Glutamatergic neuron (in vitro differentiated cells): ENCODE data around the gene TOP1. TPM values are rescaled to one million over a fixed set of nuclear protein-coding genes. Genes with fewer than 3 reads are reported as not detected.

ENCODE experiments used
- DNase-seq: peaks from one replicate; pipeline ENCODE4 v3.0.0; 2022
- H3K27ac Mint-ChIP-seq: one replicate; pipeline ENCODE4 v1.8.0; 2020; ENCODE audit warnings: mild to moderate bottlenecking, mixed read lengths, inconsistent platforms; ENCODE audit not compliant: unreplicated experiment
- H3K27me3 Mint-ChIP-seq: one replicate; pipeline ENCODE4 v1.8.0; 2020; ENCODE audit warnings: mild to moderate bottlenecking, moderate library complexity, mixed read lengths, inconsistent platforms; ENCODE audit not compliant: unreplicated experiment
- H3K36me3 Mint-ChIP-seq: one replicate; pipeline ENCODE4 v1.8.0; 2020; ENCODE audit warnings: mild to moderate bottlenecking, mixed read lengths, inconsistent platforms; ENCODE audit not compliant: unreplicated experiment
- H3K4me1 Mint-ChIP-seq: one replicate; pipeline ENCODE4 v1.8.0; 2020; ENCODE audit warnings: mild to moderate bottlenecking, low read depth, mixed read lengths, inconsistent platforms; ENCODE audit not compliant: unreplicated experiment
- H3K4me3 Mint-ChIP-seq: one replicate; pipeline ENCODE4 v1.8.0; 2020; ENCODE audit warnings: mild to moderate bottlenecking, mixed read lengths, inconsistent platforms; ENCODE audit not compliant: unreplicated experiment
- H3K9me3 Mint-ChIP-seq: one replicate; pipeline ENCODE4 v1.8.0; 2020; ENCODE audit warnings: mild to moderate bottlenecking, moderate library complexity, mixed read lengths, inconsistent platforms; ENCODE audit not compliant: unreplicated experiment
- total RNA-seq: library from RNA; stranded (reverse); fragmentation: NEBNext Ultra II Directional; extraction: Animal tissue kit (Norgen Biotek cat#: 25700); gene quantifications from one replicate; pipeline ENCODE4 v1.2.1, GENCODE V29; 2021; ENCODE audit not compliant: unreplicated experiment
- TF ChIP-seq, protein P1 (sequence below): fragments of 200-600 bp; sonication (generic); IDR thresholded peaks from one replicate; pipeline ENCODE4 v1.5.0; 2021; ENCODE audit not compliant: partially characterized antibody, unreplicated experiment

Gene TOP1
- total RNA-seq, 1 donor from 2014 or later, result 68.7 TPM

GRCh38 chr20:41133709-41134361 is 105.2 kb downstream of the TOP1 start:
- Mint-ChIP-seq H3K9me3 (peaks cover 11% of the 10 kb centered on the region), H3K36me3 (no peaks in the 10 kb centered on the region), H3K27ac (no peak overlapping the region), H3K4me1 (peaks cover 18% of the 10 kb centered on the region), H3K27me3 (peaks cover 17% of the 10 kb centered on the region), H3K4me3 (no peak overlapping the region)
- DNase-seq, result no peak
- TF ChIP-seq, protein P1, sequence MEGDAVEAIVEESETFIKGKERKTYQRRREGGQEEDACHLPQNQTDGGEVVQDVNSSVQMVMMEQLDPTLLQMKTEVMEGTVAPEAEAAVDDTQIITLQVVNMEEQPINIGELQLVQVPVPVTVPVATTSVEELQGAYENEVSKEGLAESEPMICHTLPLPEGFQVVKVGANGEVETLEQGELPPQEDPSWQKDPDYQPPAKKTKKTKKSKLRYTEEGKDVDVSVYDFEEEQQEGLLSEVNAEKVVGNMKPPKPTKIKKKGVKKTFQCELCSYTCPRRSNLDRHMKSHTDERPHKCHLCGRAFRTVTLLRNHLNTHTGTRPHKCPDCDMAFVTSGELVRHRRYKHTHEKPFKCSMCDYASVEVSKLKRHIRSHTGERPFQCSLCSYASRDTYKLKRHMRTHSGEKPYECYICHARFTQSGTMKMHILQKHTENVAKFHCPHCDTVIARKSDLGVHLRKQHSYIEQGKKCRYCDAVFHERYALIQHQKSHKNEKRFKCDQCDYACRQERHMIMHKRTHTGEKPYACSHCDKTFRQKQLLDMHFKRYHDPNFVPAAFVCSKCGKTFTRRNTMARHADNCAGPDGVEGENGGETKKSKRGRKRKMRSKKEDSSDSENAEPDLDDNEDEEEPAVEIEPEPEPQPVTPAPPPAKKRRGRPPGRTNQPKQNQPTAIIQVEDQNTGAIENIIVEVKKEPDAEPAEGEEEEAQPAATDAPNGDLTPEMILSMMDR, result no peak

DNA sequence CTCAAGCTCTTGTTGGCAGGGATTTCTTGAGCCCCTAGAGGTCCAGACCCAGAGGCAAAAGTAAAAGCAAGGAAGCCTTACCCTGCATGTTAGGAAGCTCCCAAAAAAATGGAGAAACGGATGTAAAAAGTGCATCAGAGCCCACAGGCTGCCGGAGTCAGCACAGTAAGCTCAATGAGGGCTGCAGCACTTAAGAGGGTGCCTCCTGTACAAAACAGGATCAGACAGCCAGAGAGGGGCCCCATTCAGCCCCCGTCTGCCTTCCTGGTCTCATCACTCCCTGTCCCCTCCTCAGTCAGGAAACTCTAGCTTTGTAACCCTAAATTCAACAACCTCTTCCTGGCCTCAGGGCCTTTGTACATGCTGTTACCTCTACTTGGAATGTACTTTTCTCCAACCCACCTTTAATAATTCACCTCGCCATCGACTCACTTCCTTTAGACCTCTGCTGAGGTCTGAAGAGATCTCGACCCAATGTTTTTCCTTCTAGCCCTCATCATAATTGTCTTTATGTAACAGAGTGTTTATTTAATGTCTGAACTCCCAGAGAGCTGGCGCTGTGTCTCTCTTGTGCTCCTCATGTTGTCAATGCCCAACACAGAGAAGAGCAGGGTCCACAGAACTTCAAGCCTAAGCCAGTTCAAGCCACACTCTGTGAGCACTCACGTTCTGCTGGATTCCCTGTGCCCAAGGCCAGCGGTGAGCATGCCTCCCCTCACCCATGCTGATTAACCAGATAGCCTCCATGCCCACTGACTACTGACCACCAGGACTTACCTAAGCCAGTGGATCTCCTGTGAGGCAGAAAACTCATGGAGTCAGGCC is 106.0 kb downstream of the TOP1 start:
- peaks cover 24% of the 10 kb centered on the region for H3K4me1 Mint-ChIP-seq

GRCh38 chr20:41135187-41135887 is 106.7 kb downstream of the TOP1 start:
- Mint-ChIP-seq H3K36me3 (no peaks in the 10 kb centered on the region), H3K27ac (peak overlapping the region; percentile 91), H3K9me3 (peaks cover 16% of the 10 kb centered on the region), H3K4me1 (peaks cover 31% of the 10 kb centered on the region), H3K4me3 (peak overlapping the region; percentile 84), H3K27me3 (peaks cover 17% of the 10 kb centered on the region)
- TF ChIP-seq, protein P1, result peak; percentile 85
- DNase-seq, result peak; percentile 59

More for the DNA sequence above, 106.0 kb downstream of the TOP1 start:
- Mint-ChIP-seq H3K36me3 (no peaks in the 10 kb centered on the region), H3K27me3 (peaks cover 17% of the 10 kb centered on the region), H3K4me3 (no peak overlapping the region), H3K9me3 (peaks cover 15% of the 10 kb centered on the region), H3K27ac (no peak overlapping the region)
- TF ChIP-seq, protein P1, result no peak
- DNase-seq, result no peak

GRCh38 chr20:41135888-41136679 is 107.5 kb downstream of the TOP1 start:
- peaks cover 17% of the 10 kb centered on the region for H3K27me3 Mint-ChIP-seq
- DNase-seq, result no peak
- TF ChIP-seq, protein P1, result no peak
- H3K4me1 Mint-ChIP-seq, result peaks cover 38% of the 10 kb centered on the region
- H3K9me3 Mint-ChIP-seq, result peaks cover 16% of the 10 kb centered on the region
- peak overlapping the region; percentile 91 for H3K27ac Mint-ChIP-seq
- H3K36me3 Mint-ChIP-seq, result no peaks in the 10 kb centered on the region
- H3K4me3 Mint-ChIP-seq, result peak overlapping the region; percentile 84
